Superior temporal gyrus (tissue), 1 donor: ENCODE measurements around the gene KCNK13.
"Not testable (repeated sequence)": the region's sequence is repeated elsewhere in the genome, so short reads cannot be mapped to it uniquely, and the experiment has no call there.

Source experiments
- DNase-seq: peaks from one replicate; pipeline ENCODE4 v3.0.0-alpha.2; 2016; ENCODE audit errors: extremely low spot score

The KCNK13 gene

GRCh38 chr14:90193925-90194324 is 132.1 kb downstream of the KCNK13 start:
- no peak for DNase-seq

- no peak for DNase-seq
These were observed 132.9 kb downstream of the KCNK13 start for GRCh38 chr14:90194706-90195105.

DNA sequence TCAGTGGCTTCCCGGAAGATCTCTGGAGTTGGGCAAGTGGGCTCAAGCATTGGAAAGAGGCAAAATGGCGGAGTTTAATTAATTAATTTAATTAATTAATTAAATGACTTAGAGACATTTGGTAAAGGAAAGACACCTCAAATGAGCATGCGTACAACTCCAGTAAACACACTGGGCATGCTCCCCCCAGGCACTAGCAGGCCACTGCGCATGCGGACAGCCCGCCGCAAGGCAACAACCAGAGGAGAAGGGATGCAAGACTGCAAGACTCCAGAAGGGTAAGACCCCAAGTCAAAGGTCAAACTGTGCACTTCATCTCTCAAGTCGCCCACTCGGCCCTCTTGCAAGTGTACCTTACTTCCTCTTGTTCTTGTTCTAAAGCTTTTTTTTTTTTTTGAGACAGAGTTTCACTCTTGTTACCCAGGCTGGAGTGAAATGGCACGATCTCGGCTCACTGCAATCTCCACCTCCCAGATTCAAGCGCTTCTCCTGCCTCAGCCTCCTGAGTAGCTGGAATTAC is 136.8 kb downstream of the KCNK13 start:
- no peak for DNase-seq

DNA sequence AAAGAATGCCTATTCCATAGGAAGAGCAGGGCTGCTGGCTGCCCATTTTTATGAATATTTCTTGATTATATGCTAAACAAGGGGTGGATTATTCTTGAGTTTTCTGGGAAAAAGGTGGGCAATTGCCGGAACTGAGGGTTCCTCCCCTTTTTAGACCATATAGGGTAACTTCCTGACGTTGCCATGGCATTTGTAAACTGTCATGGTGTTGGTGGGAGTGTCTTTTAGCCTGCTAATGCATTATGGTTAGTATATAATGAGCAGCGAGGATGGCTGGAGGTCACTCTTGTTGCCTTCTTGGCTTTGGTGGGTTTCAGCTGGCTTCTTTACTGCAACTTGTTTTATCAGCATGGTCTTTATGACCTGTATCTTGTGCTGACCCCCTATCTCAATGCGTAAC is 138.8 kb downstream of the KCNK13 start:
- DNase-seq: not testable (repeated sequence)

- DNase-seq: no peak
These were observed 139.6 kb downstream of the KCNK13 start for GRCh38 chr14:90201344-90201743.

GRCh38 chr14:90204516-90204915 is 142.7 kb downstream of the KCNK13 start:
- DNase-seq: no peak

GRCh38 chr14:90213099-90213748 is 151.4 kb downstream of the KCNK13 start:
- DNase-seq: no peak

- DNase-seq: no peak
These were observed 166.7 kb downstream of the KCNK13 start for GRCh38 chr14:90228478-90228877.

GRCh38 chr14:90229942-90230341 is 168.1 kb downstream of the KCNK13 start:
- DNase-seq: not testable (repeated sequence)
